ENCODE results near the gene PALLD.
A peak's percentile ranks its signal among the peaks of the same experiment; 100 is the strongest.

The PALLD gene

GRCh38 chr4:168765726-168766125 is 268.9 kb downstream of the PALLD start:
- peak; percentile 81 for DNase-seq (ENCODE audit: low spot score)

GRCh38 chr4:168766604-168767316 is 269.9 kb downstream of the PALLD start:
- DNase-seq (ENCODE audit: low spot score): peak; percentile 62

- no peak for DNase-seq (ENCODE audit: low spot score)
Observed at GRCh38 chr4:168769416-168769815, 272.6 kb downstream of the PALLD start.

GRCh38 chr4:168769837-168770236 is 273.0 kb downstream of the PALLD start:
- DNase-seq (ENCODE audit: low spot score): no peak

- no peak for DNase-seq (ENCODE audit: low spot score)
Observed at GRCh38 chr4:168771251-168771650, 274.4 kb downstream of the PALLD start.

GRCh38 chr4:168773388-168774195 is 276.7 kb downstream of the PALLD start:
- no peak for DNase-seq (ENCODE audit: low spot score)

- DNase-seq (ENCODE audit: low spot score): no peak
Observed at GRCh38 chr4:168776382-168776781, 279.5 kb downstream of the PALLD start.

- DNase-seq (ENCODE audit: low spot score): no peak
Observed at GRCh38 chr4:168777277-168777965, 280.6 kb downstream of the PALLD start.

GRCh38 chr4:168781341-168781740 is 284.5 kb downstream of the PALLD start:
- no peak for DNase-seq (ENCODE audit: low spot score)

- no peak for DNase-seq (ENCODE audit: low spot score)
Observed at GRCh38 chr4:168781926-168782325, 285.1 kb downstream of the PALLD start.

- no peak for DNase-seq (ENCODE audit: low spot score)
Observed at GRCh38 chr4:168782439-168782838, 285.6 kb downstream of the PALLD start.

- no peak for DNase-seq (ENCODE audit: low spot score)
Observed at GRCh38 chr4:168784786-168785461, 288.1 kb downstream of the PALLD start.

GRCh38 chr4:168787334-168787733 is 290.5 kb downstream of the PALLD start:
- DNase-seq (ENCODE audit: low spot score): no peak

GRCh38 chr4:168787801-168788595 is 291.1 kb downstream of the PALLD start:
- DNase-seq (ENCODE audit: low spot score): no peak

- DNase-seq (ENCODE audit: low spot score): no peak
Observed at GRCh38 chr4:168790898-168791297, 294.0 kb downstream of the PALLD start.

- DNase-seq (ENCODE audit: low spot score): no peak
Observed at GRCh38 chr4:168791376-168791775, 294.5 kb downstream of the PALLD start.

GRCh38 chr4:168793542-168793941 is 296.7 kb downstream of the PALLD start:
- no peak for DNase-seq (ENCODE audit: low spot score)

- no peak for DNase-seq (ENCODE audit: low spot score)
Observed at GRCh38 chr4:168794092-168794707, 297.3 kb downstream of the PALLD start.

- no peak for DNase-seq (ENCODE audit: low spot score)
Observed at GRCh38 chr4:168794881-168795280, 298.0 kb downstream of the PALLD start.

GRCh38 chr4:168795346-168795745 is 298.5 kb downstream of the PALLD start:
- no peak for DNase-seq (ENCODE audit: low spot score)
